GM12872 (cell line): Measurements from ENCODE around the gene RUNX2.

Experiments used
- TF ChIP-seq, protein P1 (sequence below): IDR thresholded peaks from 3 replicates; pipeline ENCODE4 v1.5.1; 2011; ENCODE audit warnings: low read depth, mild to moderate bottlenecking, low read length, moderate library complexity; ENCODE audit not compliant: insufficient read depth

RUNX2 gene

DNA sequence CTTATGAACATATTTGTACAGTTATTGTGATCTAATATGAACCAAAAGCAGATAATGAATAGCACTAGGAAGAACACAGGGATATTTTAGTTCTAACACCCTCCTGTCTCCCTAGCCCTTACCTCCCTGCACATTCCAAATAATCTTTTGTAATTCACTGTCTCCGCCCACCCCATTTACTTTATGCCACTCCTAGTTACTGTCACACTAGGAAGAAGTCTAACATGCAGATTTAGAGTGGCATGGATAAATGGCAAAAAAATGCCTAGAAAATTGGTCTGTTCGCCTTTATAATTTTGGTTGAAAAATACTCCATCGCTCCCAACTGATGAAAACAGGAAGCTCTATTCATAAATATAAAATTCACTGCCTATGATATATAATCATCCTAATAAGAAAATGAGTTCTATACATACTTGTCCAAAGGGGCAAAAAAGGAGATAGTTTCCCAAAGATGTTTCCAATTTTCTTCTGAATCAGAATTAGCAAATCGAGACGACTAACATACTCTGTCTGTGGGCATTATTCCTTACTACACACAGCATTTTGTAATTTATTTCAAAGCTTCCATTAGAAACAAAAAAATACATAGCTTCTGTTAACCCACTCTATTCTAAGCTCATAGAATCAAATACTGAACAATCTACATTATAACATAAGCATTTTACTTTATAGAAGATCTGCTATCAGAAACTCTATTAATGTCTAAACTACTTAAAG is 1.3 kb upstream of the RUNX2 start:
- TF ChIP-seq, protein P1, sequence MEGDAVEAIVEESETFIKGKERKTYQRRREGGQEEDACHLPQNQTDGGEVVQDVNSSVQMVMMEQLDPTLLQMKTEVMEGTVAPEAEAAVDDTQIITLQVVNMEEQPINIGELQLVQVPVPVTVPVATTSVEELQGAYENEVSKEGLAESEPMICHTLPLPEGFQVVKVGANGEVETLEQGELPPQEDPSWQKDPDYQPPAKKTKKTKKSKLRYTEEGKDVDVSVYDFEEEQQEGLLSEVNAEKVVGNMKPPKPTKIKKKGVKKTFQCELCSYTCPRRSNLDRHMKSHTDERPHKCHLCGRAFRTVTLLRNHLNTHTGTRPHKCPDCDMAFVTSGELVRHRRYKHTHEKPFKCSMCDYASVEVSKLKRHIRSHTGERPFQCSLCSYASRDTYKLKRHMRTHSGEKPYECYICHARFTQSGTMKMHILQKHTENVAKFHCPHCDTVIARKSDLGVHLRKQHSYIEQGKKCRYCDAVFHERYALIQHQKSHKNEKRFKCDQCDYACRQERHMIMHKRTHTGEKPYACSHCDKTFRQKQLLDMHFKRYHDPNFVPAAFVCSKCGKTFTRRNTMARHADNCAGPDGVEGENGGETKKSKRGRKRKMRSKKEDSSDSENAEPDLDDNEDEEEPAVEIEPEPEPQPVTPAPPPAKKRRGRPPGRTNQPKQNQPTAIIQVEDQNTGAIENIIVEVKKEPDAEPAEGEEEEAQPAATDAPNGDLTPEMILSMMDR, result no peak

GRCh38 chr6:45328523-45328922 is 393 bp downstream of the RUNX2 start:
- TF ChIP-seq, protein P1, result no peak

DNA sequence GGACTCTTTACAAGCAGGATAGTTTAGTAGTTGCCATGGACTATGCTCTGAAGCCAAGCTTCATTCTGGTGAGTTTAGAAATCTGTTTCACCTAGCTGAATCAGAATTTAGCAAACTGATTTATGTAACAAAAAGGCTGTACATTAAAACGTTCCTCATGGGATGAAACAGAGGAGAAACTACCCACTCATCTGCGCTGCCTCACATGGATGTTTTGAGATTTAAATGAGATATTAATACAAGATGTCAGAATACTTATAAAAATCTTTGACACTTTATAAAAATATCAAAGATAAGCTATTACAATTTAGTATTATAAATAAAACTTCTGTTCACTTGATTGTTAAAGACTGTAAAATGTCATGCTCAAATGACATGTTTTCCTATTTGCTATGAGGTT is 16.8 kb downstream of the RUNX2 start:
- TF ChIP-seq, protein P1, result no peak

GRCh38 chr6:45350186-45350710 is 22.1 kb downstream of the RUNX2 start:
- TF ChIP-seq, protein P1, result no peak

GRCh38 chr6:45351076-45351475 is 22.9 kb downstream of the RUNX2 start:
- TF ChIP-seq, protein P1, result no peak

DNA sequence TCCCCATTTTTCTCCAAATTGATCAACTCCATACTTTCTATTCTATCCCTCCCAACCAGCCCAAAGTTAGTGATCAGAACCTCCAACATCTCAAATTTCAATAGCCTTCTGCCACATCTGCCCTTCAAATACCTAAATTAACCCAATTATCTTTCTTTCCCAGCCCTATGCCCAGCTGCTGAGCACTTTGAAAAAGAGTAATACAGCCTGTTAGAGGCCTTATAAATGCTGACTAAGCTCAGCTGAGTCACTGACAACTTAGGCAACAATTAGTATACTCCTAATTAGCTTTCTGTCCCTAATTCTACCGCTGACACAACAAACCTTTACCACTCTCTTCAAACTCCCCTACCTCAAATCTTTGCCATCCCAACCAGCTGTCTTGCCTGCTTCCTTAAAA is 23.5 kb downstream of the RUNX2 start:
- TF ChIP-seq, protein P1, result no peak

- TF ChIP-seq, protein P1, result no peak
Observed at GRCh38 chr6:45353654-45354053, 25.5 kb downstream of the RUNX2 start.
